DOHH2 (cell line): Measurements from ENCODE around the gene SPOPL.

Source experiments
- H3F3A ChIP-seq: fragments of 200-600 bp; sonication (generic), shearing (Covaris generic); 2 replicates; pipeline ENCODE4 v1.6.0; 2016; ENCODE audit warnings: antibody characterized with exemption, mild to moderate bottlenecking; ENCODE audit not compliant: control insufficient read depth, insufficient read depth
- H3K27ac ChIP-seq: fragments of 200-600 bp; sonication (generic); 2 replicates; pipeline ENCODE4 v1.5.1; 2014; ENCODE audit warnings: low read depth, mild to moderate bottlenecking, low read length, moderate library complexity
- H3K27me3 ChIP-seq: fragments of 200-600 bp; sonication (generic); 2 replicates; pipeline ENCODE4 v1.6.1; 2014; ENCODE audit warnings: mild to moderate bottlenecking, low read length, mixed read lengths; ENCODE audit not compliant: control insufficient read depth
- H3K36me3 ChIP-seq: fragments of 200-600 bp; sonication (generic); 2 replicates; pipeline ENCODE4 v1.6.1; 2014; ENCODE audit warnings: mild to moderate bottlenecking, low read length, moderate library complexity, mixed read lengths; ENCODE audit not compliant: control insufficient read depth
- H3K4me1 ChIP-seq: fragments of 200-600 bp; sonication (generic); 2 replicates; pipeline ENCODE4 v1.6.1; 2014; ENCODE audit warnings: mild to moderate bottlenecking, low read length, mixed read lengths; ENCODE audit not compliant: control insufficient read depth
- H3K4me2 ChIP-seq: fragments of 200-600 bp; sonication (generic); 2 replicates; pipeline ENCODE4 v1.6.0; 2014; ENCODE audit warnings: mild to moderate bottlenecking, low read length, moderate library complexity
- H3K4me3 ChIP-seq: fragments of 200-600 bp; sonication (generic); 2 replicates; pipeline ENCODE4 v1.5.1; 2014; ENCODE audit warnings: mild to moderate bottlenecking, low read length, mixed read lengths
- H3K79me2 ChIP-seq: fragments of 200-600 bp; sonication (generic); 2 replicates; pipeline ENCODE4 v1.6.1; 2014; ENCODE audit warnings: mild to moderate bottlenecking, low read length, mixed read lengths; ENCODE audit not compliant: control insufficient read depth
- H3K9me2 ChIP-seq: fragments of 200-600 bp; sonication (generic); replicated peaks from 2 replicates; pipeline ENCODE4 v1.6.1; 2014; ENCODE audit warnings: mild to moderate bottlenecking, low read length, mixed read lengths; ENCODE audit not compliant: control insufficient read depth
- H3K9me3 ChIP-seq: fragments of 200-600 bp; sonication (generic); 2 replicates; pipeline ENCODE4 v1.6.1; 2014; ENCODE audit warnings: antibody characterized with exemption, low read length, mixed read lengths; ENCODE audit not compliant: control insufficient read depth, insufficient read depth
- H4K20me1 ChIP-seq: fragments of 200-600 bp; sonication (generic); 2 replicates; pipeline ENCODE4 v1.6.0; 2014; ENCODE audit warnings: low read depth, mild to moderate bottlenecking, antibody characterized with exemption, low read length, moderate library complexity; ENCODE audit not compliant: control insufficient read depth, insufficient read depth
- EZH2phosphoT487 ChIP-seq: fragments of 200-600 bp; sonication (generic); IDR thresholded peaks from 2 replicates; pipeline ENCODE4 v1.6.1; 2017; ENCODE audit warnings: borderline replicate concordance, mild to moderate bottlenecking, antibody characterized with exemption, low read length, moderate library complexity, mixed read lengths
- TF ChIP-seq, protein P1 (sequence below): fragments of 200-600 bp; sonication (generic); IDR thresholded peaks from one replicate; pipeline ENCODE4 v1.5.1; 2014; ENCODE audit warnings: antibody characterized with exemption, mild to moderate bottlenecking, low read depth, low read length; ENCODE audit not compliant: poor library complexity, severe bottlenecking

The SPOPL gene

GRCh38 chr2:138510319-138510718, 8.7 kb downstream of the SPOPL start:
- Histone ChIP-seq H3K4me1 (peaks cover 14% of the 10 kb centered on the region), H3K36me3 (peaks cover 20% of the 10 kb centered on the region), H3K4me2 (no peak overlapping the region), H3K27me3 (no peaks in the 10 kb centered on the region), H3F3A (peaks cover 2% of the 10 kb centered on the region; the same call in 1 of the 2 replicates), H3K79me2 (peaks cover 100% of the 10 kb centered on the region), H4K20me1 (peaks cover 5% of the 10 kb centered on the region; the same call in 1 of the 2 replicates), H3K27ac (no peak overlapping the region), H3K4me3 (no peak overlapping the region), H3K9me3 (no peaks in the 10 kb centered on the region; the same call in 1 of the 2 replicates), H3K9me2 (no peaks in the 10 kb centered on the region)
- no peak for TF ChIP-seq EZH2phosphoT487
- TF ChIP-seq, protein P1, sequence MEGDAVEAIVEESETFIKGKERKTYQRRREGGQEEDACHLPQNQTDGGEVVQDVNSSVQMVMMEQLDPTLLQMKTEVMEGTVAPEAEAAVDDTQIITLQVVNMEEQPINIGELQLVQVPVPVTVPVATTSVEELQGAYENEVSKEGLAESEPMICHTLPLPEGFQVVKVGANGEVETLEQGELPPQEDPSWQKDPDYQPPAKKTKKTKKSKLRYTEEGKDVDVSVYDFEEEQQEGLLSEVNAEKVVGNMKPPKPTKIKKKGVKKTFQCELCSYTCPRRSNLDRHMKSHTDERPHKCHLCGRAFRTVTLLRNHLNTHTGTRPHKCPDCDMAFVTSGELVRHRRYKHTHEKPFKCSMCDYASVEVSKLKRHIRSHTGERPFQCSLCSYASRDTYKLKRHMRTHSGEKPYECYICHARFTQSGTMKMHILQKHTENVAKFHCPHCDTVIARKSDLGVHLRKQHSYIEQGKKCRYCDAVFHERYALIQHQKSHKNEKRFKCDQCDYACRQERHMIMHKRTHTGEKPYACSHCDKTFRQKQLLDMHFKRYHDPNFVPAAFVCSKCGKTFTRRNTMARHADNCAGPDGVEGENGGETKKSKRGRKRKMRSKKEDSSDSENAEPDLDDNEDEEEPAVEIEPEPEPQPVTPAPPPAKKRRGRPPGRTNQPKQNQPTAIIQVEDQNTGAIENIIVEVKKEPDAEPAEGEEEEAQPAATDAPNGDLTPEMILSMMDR = no peak

- peaks cover 12% of the 10 kb centered on the region for H3K36me3 ChIP-seq
- peaks cover 99% of the 10 kb centered on the region for H3K79me2 ChIP-seq
- no peaks in the 10 kb centered on the region for H3K27me3 ChIP-seq
- H3F3A ChIP-seq = no peaks in the 10 kb centered on the region
- H3K4me2 ChIP-seq = no peak overlapping the region
- no peak overlapping the region for H3K27ac ChIP-seq
- peaks cover 5% of the 10 kb centered on the region; the same call in 1 of the 2 replicates for H4K20me1 ChIP-seq
- no peak overlapping the region for H3K4me3 ChIP-seq
- TF ChIP-seq, protein P1 = no peak
- no peak for TF ChIP-seq EZH2phosphoT487
- H3K9me2 ChIP-seq = no peaks in the 10 kb centered on the region
- H3K9me3 ChIP-seq = no peaks in the 10 kb centered on the region; the same call in 1 of the 2 replicates
- no peaks in the 10 kb centered on the region for H3K4me1 ChIP-seq
These were observed 11.1 kb downstream of the SPOPL start for GRCh38 chr2:138512672-138513071.

- H3K4me2 ChIP-seq = no peak overlapping the region
- peaks cover 9% of the 10 kb centered on the region for H3K36me3 ChIP-seq
- no peaks in the 10 kb centered on the region; the same call in 1 of the 2 replicates for H3K9me3 ChIP-seq
- H3F3A ChIP-seq = no peaks in the 10 kb centered on the region
- peaks cover 5% of the 10 kb centered on the region; the same call in 1 of the 2 replicates for H4K20me1 ChIP-seq
- H3K9me2 ChIP-seq = no peaks in the 10 kb centered on the region
- no peaks in the 10 kb centered on the region for H3K27me3 ChIP-seq
- H3K4me3 ChIP-seq = no peak overlapping the region
- peaks cover 97% of the 10 kb centered on the region for H3K79me2 ChIP-seq
- no peak for TF ChIP-seq EZH2phosphoT487
- no peaks in the 10 kb centered on the region for H3K4me1 ChIP-seq
- no peak overlapping the region for H3K27ac ChIP-seq
These were observed 12.6 kb downstream of the SPOPL start for GRCh38 chr2:138514173-138514572.

DNA sequence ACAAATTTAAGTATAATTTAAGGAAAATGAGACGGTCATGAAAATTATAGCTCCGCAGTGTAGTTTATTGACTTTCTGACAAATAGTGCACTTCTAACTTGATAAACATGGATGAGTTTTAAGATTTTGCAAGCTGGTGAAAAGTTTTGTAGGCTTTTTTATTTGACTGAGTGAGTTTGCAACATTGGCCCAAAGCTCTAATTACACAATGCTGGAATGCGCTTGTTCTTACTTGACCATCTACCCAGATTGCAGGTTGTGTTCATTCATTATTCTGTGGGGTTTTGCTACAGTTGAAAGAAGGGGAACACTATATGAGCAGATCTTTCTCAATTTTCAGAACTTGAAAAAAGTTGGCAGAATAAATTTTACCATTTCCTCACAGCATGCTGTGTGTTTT, 13.5 kb downstream of the SPOPL start:
- H3K27me3 ChIP-seq = no peaks in the 10 kb centered on the region
- TF ChIP-seq EZH2phosphoT487 = no peak
- TF ChIP-seq, protein P1 = no peak

More for the DNA sequence above, 13.5 kb downstream of the SPOPL start:
- peaks cover 97% of the 10 kb centered on the region for H3K79me2 ChIP-seq
- H4K20me1 ChIP-seq = peaks cover 5% of the 10 kb centered on the region; the same call in 1 of the 2 replicates
- H3K9me2 ChIP-seq = no peaks in the 10 kb centered on the region
- H3K4me3 ChIP-seq = no peak overlapping the region
- no peak overlapping the region for H3K4me2 ChIP-seq
- H3K27ac ChIP-seq = no peak overlapping the region
- H3K36me3 ChIP-seq = peaks cover 2% of the 10 kb centered on the region
- no peaks in the 10 kb centered on the region for H3F3A ChIP-seq
- H3K4me1 ChIP-seq = no peaks in the 10 kb centered on the region
- no peaks in the 10 kb centered on the region; the same call in 1 of the 2 replicates for H3K9me3 ChIP-seq
